Loucy (cell line): ENCODE data around the gene EEF1AKMT1.

Experiments
- EZH2phosphoT487 ChIP-seq: fragments of 200-600 bp; IDR thresholded peaks from 2 replicates; pipeline ENCODE4 v1.6.1; 2018; ENCODE audit warnings: antibody characterized with exemption, mild to moderate bottlenecking, moderate library complexity, borderline replicate concordance
- TF ChIP-seq, protein P1 (sequence below): fragments of 200-600 bp; sonication (generic); conservative IDR thresholded peaks from 2 replicates; pipeline ENCODE4 v1.5.1; 2014; ENCODE audit warnings: mild to moderate bottlenecking, antibody characterized with exemption, low read length

DNA sequence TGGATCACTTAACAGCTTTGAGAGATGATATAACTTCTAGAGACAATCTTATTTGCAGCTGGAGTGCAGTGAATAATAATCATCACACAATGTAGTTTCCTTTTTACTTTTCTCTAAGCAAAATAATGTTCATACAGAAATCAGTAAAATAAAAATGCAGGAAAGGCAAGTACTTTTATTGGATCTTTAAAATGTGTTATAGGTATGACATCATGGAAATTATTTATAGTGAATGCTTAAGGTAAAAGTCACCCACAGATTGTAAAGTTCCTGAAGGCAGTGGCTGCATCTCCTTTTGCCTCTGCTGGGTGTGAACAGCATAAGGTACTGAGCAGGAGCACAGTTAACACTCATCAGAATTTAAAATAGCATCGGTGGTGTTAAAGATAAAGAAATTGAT, 87.6 kb downstream of the EEF1AKMT1 start:
- TF ChIP-seq, protein P1, sequence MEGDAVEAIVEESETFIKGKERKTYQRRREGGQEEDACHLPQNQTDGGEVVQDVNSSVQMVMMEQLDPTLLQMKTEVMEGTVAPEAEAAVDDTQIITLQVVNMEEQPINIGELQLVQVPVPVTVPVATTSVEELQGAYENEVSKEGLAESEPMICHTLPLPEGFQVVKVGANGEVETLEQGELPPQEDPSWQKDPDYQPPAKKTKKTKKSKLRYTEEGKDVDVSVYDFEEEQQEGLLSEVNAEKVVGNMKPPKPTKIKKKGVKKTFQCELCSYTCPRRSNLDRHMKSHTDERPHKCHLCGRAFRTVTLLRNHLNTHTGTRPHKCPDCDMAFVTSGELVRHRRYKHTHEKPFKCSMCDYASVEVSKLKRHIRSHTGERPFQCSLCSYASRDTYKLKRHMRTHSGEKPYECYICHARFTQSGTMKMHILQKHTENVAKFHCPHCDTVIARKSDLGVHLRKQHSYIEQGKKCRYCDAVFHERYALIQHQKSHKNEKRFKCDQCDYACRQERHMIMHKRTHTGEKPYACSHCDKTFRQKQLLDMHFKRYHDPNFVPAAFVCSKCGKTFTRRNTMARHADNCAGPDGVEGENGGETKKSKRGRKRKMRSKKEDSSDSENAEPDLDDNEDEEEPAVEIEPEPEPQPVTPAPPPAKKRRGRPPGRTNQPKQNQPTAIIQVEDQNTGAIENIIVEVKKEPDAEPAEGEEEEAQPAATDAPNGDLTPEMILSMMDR: no peak
- TF ChIP-seq EZH2phosphoT487: no peak
